ENCODE measurements around the gene IPO9. TPM values are rescaled to one million over a fixed set of nuclear protein-coding genes. Genes with fewer than 3 reads are reported as not detected.

Gene IPO9
- polyA plus RNA-seq, 1 donor: 29.5 TPM

DNA sequence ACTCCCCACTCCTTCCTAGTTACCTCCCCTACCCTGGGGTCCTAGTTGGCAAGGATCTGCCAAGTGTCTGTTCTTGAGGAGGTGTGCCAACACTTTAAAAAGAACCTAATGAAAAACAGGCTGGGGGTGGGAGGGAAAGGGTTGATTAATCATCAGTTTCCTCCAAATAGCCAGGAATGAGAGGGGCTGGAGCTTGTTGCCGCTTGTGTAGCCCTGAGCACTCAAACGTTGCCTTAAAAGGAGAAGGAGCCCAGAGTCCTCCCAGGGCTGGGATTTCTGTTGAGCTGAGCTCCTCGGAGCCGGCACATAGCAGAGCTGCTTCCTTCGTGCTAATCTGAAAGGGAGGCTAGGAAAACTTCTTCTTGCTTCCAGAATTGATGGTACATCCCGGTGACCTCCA, 75.6 kb downstream of the IPO9 start:
- Histone ChIP-seq H3K4me1 (ENCODE audit: control insufficient read depth, insufficient read depth, low read length) (no peaks in the 10 kb centered on the region), H3K27ac (ENCODE audit: low read length) (peak overlapping the region; percentile 48), H3K36me3 (ENCODE audit: control insufficient read depth, insufficient read depth, low read length) (no peaks in the 10 kb centered on the region), H3K9me3 (ENCODE audit: control insufficient read depth, low read depth, low read length) (no peaks in the 10 kb centered on the region), H3K4me3 (ENCODE audit: low read length) (no peak overlapping the region), H3K27me3 (ENCODE audit: control insufficient read depth, insufficient read depth, low read length) (peaks cover 4% of the 10 kb centered on the region)
- no CpG with 5 or more reads among the region's 6 CpGs for WGBS (ENCODE audit: insufficient coverage, low lambda C conversion rate)
- peak; percentile 37 to 49 for DNase-seq

DNA sequence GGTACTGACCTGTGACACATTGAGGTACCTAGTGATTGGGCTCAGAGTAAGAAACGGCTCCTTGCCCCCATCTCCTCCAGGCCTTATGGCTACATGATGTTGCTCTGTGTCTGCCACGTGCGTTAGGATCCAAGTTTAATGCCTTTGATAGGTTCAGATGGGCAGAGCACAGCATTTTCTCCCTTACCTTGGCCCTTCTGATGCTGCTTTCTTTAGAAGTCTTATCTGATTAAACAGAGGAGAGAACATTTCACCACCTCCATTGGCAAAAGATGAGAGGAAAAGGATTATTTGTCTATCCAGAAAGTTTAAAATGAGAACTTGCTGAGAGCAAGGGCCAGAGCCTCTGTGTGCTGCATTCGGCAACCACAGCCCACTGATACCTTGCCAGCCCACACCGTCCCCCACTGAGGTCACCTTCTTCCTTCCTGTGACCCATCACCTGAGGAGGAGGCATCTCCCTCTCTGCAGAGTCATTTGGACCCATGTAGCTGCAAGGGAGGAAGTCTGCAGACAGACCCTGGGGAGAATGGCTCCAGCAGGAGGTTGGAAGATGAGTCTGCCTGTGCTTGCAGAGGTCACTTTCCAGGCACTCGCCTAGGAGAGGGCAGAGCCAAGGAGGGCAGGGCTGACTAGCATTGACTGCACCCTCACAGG, 76.4 kb downstream of the IPO9 start:
- Histone ChIP-seq H3K27ac (ENCODE audit: low read length) (peak overlapping the region; percentile 46), H3K4me1 (ENCODE audit: control insufficient read depth, insufficient read depth, low read length) (no peaks in the 10 kb centered on the region), H3K27me3 (ENCODE audit: control insufficient read depth, insufficient read depth, low read length) (no peaks in the 10 kb centered on the region), H3K9me3 (ENCODE audit: control insufficient read depth, low read depth, low read length) (no peaks in the 10 kb centered on the region), H3K36me3 (ENCODE audit: control insufficient read depth, insufficient read depth, low read length) (no peaks in the 10 kb centered on the region), H3K4me3 (ENCODE audit: low read length) (no peak overlapping the region)
- no peak for DNase-seq
- WGBS (ENCODE audit: insufficient coverage, low lambda C conversion rate): no CpG with 5 or more reads among the region's 6 CpGs

DNA sequence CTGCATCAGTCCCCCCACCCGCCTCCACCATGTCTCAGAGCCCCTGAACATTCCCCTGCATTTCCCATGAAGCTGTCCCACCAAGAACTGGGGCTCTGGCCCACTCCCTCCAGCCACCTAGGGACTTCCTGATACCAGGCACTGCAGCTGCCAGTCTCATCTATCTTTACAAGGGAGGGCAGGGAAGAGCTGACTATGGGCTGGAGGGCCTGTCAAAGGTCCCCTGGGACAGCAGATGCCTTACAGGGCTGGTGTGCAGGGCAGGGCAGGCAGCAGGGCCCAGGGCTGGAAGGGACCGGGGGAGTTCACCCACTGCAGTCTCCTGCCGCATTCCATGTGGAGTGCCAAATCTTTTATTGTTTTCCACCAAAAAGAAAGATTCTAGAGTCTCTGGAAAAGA, 77.4 kb downstream of the IPO9 start:
- no peaks in the 10 kb centered on the region for H3K27me3 ChIP-seq (ENCODE audit: control insufficient read depth, insufficient read depth, low read length)
- no peak overlapping the region for H3K4me3 ChIP-seq (ENCODE audit: low read length)
- no peak for DNase-seq
- H3K9me3 ChIP-seq (ENCODE audit: control insufficient read depth, low read depth, low read length): no peaks in the 10 kb centered on the region
- H3K36me3 ChIP-seq (ENCODE audit: control insufficient read depth, insufficient read depth, low read length): no peaks in the 10 kb centered on the region
- H3K27ac ChIP-seq (ENCODE audit: low read length): peak overlapping the region; percentile 8
- WGBS (ENCODE audit: insufficient coverage, low lambda C conversion rate): no CpG with 5 or more reads among the region's 3 CpGs
- H3K4me1 ChIP-seq (ENCODE audit: control insufficient read depth, insufficient read depth, low read length): no peaks in the 10 kb centered on the region

DNA sequence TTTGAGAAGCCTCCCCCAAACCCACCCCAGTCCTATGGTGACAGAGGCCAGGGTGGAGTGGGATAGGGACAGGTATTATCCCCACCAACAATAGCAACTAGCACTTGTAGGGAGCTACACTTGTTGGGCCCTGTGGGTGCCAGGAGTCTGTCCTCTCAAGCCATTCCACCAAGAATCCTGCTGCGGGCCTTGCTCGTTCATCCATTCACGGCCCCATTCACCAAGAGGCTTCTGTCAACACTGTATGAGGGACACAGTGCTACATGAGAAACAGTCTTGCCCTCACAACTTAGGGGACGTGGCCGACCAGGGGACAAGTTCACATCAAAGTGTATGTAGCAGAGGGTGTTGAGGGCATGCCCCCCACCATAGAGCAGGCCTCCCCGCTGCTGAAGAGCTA, 78.7 kb downstream of the IPO9 start:
- no peaks in the 10 kb centered on the region for H3K27me3 ChIP-seq (ENCODE audit: control insufficient read depth, insufficient read depth, low read length)
- no peak overlapping the region for H3K4me3 ChIP-seq (ENCODE audit: low read length)
- H3K4me1 ChIP-seq (ENCODE audit: control insufficient read depth, insufficient read depth, low read length): no peaks in the 10 kb centered on the region
- H3K27ac ChIP-seq (ENCODE audit: low read length): no peak overlapping the region
- no peak for DNase-seq
- H3K36me3 ChIP-seq (ENCODE audit: control insufficient read depth, insufficient read depth, low read length): no peaks in the 10 kb centered on the region
- no peaks in the 10 kb centered on the region for H3K9me3 ChIP-seq (ENCODE audit: control insufficient read depth, low read depth, low read length)
- no CpG with 5 or more reads among the region's 6 CpGs for WGBS (ENCODE audit: insufficient coverage, low lambda C conversion rate)

DNA sequence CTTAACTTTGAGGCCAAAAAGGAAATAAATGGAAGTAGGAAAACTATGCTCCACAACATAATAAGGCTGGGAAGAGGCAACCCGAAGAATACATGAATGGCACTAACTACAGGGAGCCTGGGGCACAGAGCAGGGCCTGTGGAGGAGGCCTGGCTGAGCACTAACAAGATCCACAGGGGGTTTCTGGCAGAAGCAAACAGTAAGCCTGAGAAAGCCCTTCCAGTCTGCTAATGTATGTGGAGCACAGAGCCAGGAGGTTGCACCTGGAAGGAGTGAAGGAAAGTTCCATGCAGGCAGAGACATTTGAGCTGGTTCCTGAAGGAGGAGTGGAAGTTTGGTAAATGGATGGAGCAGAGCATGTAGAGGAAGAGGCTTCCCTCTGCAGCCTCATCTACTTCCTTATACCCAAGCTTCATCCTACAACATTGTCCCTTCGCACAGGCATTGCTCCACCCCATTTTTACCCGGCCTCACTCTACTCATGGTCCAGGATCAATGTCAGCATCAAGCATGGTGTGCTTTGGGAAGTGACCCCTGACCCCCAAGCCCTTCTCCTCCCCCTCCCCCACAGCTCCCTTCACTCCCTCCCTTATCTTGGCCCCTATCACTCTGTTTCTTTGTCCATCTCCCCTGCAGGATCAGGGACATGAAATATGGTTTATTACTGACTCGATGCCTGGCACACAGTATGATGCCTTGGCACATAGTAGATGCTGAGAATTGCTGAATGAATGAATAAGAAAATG, 83.0 kb downstream of the IPO9 start:
- WGBS (ENCODE audit: insufficient coverage, low lambda C conversion rate): 100% methylated on average over 1 of the region's 4 CpGs
- Histone ChIP-seq H3K4me3 (ENCODE audit: low read length) (no peak overlapping the region), H3K9me3 (ENCODE audit: control insufficient read depth, low read depth, low read length) (no peaks in the 10 kb centered on the region), H3K4me1 (ENCODE audit: control insufficient read depth, insufficient read depth, low read length) (peaks cover 4% of the 10 kb centered on the region), H3K36me3 (ENCODE audit: control insufficient read depth, insufficient read depth, low read length) (no peaks in the 10 kb centered on the region), H3K27me3 (ENCODE audit: control insufficient read depth, insufficient read depth, low read length) (no peaks in the 10 kb centered on the region), H3K27ac (ENCODE audit: low read length) (no peak overlapping the region)
- no peak for DNase-seq

DNA sequence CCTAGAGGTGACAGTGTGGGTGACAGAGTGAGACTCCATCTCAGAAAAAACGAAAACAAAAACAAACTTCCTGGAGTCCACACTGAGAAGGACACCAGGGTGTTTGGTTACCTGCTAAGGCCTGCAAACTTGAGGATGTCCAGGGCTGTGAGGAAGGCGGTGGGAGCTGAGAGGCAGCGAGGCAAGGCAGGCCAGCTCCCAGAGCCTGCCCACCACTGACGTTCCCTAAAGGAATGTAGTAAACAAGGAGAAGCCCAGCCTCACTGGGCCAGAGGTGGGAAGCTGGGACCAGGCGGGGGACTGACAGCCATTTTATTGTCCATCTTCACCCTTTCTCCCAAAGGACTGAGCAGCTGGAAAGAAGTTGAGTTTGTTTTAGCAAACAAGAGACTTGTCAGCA, 83.9 kb downstream of the IPO9 start:
- Histone ChIP-seq H3K4me1 (ENCODE audit: control insufficient read depth, insufficient read depth, low read length) (peaks cover 8% of the 10 kb centered on the region), H3K36me3 (ENCODE audit: control insufficient read depth, insufficient read depth, low read length) (no peaks in the 10 kb centered on the region), H3K9me3 (ENCODE audit: control insufficient read depth, low read depth, low read length) (no peaks in the 10 kb centered on the region), H3K4me3 (ENCODE audit: low read length) (no peak overlapping the region), H3K27ac (ENCODE audit: low read length) (peak overlapping the region; percentile 38), H3K27me3 (ENCODE audit: control insufficient read depth, insufficient read depth, low read length) (no peaks in the 10 kb centered on the region)
- no CpG with 5 or more reads among the region's 5 CpGs for WGBS (ENCODE audit: insufficient coverage, low lambda C conversion rate)
- no peak for DNase-seq

DNA sequence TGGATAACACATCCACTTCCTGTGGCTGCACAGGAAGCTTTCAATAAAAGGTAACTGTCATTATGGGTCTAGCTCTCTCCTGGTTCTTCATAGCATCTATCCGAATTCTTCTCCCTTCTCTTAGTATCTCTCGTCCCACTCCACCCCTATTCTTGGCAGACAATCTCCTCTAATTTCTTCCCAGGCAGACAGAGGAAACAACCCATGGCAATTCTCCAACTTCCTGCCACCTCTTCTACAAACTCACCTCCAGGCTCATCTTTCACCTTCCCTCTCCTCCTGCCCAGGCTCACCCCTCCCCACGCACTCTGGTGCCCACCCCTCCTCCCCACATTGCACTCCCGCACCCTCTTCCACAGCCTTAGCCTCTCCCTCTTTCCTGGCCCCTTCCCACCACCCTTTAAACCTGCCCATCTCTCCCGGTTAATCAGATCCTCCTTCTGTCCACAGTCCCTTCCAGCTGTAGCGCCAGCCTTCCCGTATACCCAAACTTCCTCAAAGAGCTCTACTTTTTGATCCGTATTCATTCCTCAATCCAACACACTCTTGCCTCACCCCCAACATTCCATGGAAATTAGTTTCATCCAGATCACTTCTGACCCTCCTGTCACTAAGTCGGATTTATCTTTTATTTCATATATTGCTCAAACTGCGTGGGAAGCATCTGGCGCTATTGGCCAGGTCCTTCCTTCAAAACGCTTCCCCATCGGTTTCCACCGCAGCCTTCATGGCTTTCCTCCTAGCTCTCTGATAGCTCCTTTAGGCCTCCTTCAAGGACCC, 85.7 kb downstream of the IPO9 start:
- peaks cover 11% of the 10 kb centered on the region for H3K4me1 ChIP-seq (ENCODE audit: control insufficient read depth, insufficient read depth, low read length)
- no peak overlapping the region for H3K4me3 ChIP-seq (ENCODE audit: low read length)
- no peak for DNase-seq
- no peaks in the 10 kb centered on the region for H3K27me3 ChIP-seq (ENCODE audit: control insufficient read depth, insufficient read depth, low read length)
- H3K9me3 ChIP-seq (ENCODE audit: control insufficient read depth, low read depth, low read length): no peaks in the 10 kb centered on the region
- 77% methylated on average over 6 of the region's 14 CpGs for WGBS (ENCODE audit: insufficient coverage, low lambda C conversion rate)
- H3K36me3 ChIP-seq (ENCODE audit: control insufficient read depth, insufficient read depth, low read length): no peaks in the 10 kb centered on the region
- no peak overlapping the region for H3K27ac ChIP-seq (ENCODE audit: low read length)

DNA sequence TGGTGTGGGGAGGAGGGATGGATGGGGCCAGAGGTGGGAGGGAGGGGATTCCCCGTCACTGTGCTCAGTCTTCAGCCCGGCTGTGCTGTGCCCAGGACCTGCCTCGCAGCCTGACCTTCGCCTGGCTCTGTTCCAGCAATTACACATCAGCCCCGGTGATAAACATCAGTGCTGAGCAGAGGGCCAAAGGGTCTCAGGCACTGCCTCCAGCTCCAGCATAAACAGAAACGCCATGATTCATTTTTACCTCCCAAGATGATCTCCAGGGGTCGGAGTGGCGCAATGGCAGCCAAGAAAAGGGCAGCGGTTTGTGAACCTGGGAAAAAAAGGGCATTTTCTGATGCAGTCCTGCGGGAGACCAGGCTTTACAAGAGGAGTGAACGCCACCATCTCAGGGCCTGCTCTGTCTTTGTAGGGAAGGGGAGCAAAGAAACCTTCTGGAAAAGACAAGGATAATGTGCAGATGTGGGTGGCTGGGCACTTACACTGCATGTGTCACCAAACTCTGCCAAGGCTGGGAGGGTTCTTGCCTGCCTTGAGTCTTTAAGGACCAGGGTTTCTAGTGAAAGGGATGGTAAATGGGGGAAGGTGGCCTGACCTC, 87.8 kb downstream of the IPO9 start:
- DNase-seq: peak; percentile 46 to 52
- no peaks in the 10 kb centered on the region for H3K27me3 ChIP-seq (ENCODE audit: control insufficient read depth, insufficient read depth, low read length)
- H3K36me3 ChIP-seq (ENCODE audit: control insufficient read depth, insufficient read depth, low read length): no peaks in the 10 kb centered on the region
- no CpG with 5 or more reads among the region's 11 CpGs for WGBS (ENCODE audit: insufficient coverage, low lambda C conversion rate)
- peak overlapping the region; percentile 36 for H3K27ac ChIP-seq (ENCODE audit: low read length)
- H3K9me3 ChIP-seq (ENCODE audit: control insufficient read depth, low read depth, low read length): no peaks in the 10 kb centered on the region
- no peak overlapping the region for H3K4me3 ChIP-seq (ENCODE audit: low read length)
- peaks cover 11% of the 10 kb centered on the region for H3K4me1 ChIP-seq (ENCODE audit: control insufficient read depth, insufficient read depth, low read length)

DNA sequence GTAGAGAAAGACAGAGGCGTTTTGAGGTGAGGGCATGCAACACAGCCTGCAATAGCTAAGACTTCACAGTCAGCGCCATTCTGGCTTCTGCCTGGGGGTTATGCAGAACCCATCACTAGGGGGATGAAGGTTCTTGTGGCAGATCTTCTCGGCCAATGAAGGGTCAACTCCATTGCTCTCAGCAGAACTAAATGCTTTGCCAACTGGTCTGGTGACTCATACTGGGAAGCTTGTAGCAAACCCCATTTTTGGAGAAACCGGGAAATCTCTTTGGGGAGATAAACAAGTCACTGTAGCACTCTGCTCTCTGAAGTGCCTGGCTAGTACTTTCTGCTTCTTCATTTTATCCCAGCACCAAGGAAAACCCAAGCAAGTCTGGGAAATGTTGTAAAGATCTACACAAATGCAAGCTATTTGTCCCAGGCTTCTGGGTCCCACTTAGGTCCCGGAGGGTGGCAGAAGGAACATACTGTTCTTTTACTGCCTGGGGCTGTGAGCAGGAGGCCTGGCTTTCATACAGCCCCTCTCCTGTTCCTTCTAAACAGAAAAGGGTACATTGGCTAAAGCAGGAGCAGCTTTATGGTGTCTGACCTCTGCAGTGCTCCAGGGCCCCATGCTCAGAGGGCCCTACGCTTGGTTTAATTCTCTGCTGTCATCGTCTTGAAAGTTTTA, 88.5 kb downstream of the IPO9 start:
- no peaks in the 10 kb centered on the region for H3K36me3 ChIP-seq (ENCODE audit: control insufficient read depth, insufficient read depth, low read length)
- H3K9me3 ChIP-seq (ENCODE audit: control insufficient read depth, low read depth, low read length): no peaks in the 10 kb centered on the region
- DNase-seq: no peak
- no peaks in the 10 kb centered on the region for H3K27me3 ChIP-seq (ENCODE audit: control insufficient read depth, insufficient read depth, low read length)
- H3K27ac ChIP-seq (ENCODE audit: low read length): peak overlapping the region; percentile 33
- H3K4me3 ChIP-seq (ENCODE audit: low read length): no peak overlapping the region
- peaks cover 11% of the 10 kb centered on the region for H3K4me1 ChIP-seq (ENCODE audit: control insufficient read depth, insufficient read depth, low read length)
- no CpG with 5 or more reads among the region's 7 CpGs for WGBS (ENCODE audit: insufficient coverage, low lambda C conversion rate)

DNA sequence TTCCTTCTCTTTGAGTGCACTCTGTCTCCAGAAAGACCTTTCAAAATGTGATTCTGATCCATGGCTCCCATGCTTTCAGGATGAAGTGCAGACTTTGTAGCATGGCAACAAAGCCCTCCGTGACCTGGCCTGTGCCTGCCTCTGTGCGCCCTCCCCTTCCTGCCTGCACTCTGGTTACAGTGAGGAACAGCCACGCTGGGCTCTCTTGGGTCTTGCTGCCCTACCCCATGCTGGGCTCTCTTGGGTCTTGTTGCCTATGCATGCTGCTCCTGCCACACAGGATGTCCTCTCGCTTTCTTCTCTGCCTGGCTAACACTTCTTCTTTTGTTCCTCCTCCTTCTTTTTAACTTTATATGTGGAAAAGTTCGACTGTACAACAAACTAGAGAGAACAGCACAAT, 89.4 kb downstream of the IPO9 start:
- Histone ChIP-seq H3K36me3 (ENCODE audit: control insufficient read depth, insufficient read depth, low read length) (no peaks in the 10 kb centered on the region), H3K9me3 (ENCODE audit: control insufficient read depth, low read depth, low read length) (no peaks in the 10 kb centered on the region), H3K27me3 (ENCODE audit: control insufficient read depth, insufficient read depth, low read length) (no peaks in the 10 kb centered on the region), H3K4me3 (ENCODE audit: low read length) (no peak overlapping the region), H3K27ac (ENCODE audit: low read length) (peak overlapping the region; percentile 33), H3K4me1 (ENCODE audit: control insufficient read depth, insufficient read depth, low read length) (peaks cover 11% of the 10 kb centered on the region)
- WGBS (ENCODE audit: insufficient coverage, low lambda C conversion rate): 100% methylated on average over 1 of the region's 5 CpGs
- DNase-seq: no peak

Data from large intestine (tissue), 3 donors.